Natural killer cell (primary cell): Measurements from ENCODE around the gene KCNA5. TPM values are rescaled to one million over a fixed set of nuclear protein-coding genes. Genes with fewer than 3 reads are reported as not detected.

Source experiments
- ATAC-seq, 3 donors: fragments of 150-1000 bp in 2 of 3; fragments of 200-7000 bp in 1 of 3; cut with Tn5 transposase; 1 replicate in 1 of 3; 2 replicates in 2 of 3; pipeline ENCODE4 v1.10.0; 2021; ENCODE audit warnings: mild to moderate bottlenecking in 2 of 3, moderate library complexity in 2 of 3
- DNase-seq, 2 donors: peaks; one replicate each; pipeline versions ENCODE4 v3.0.0 to v3.0.0-alpha.2; 2013 to 2021; ENCODE audit warnings: mixed read lengths in 1 of 2
- H3K27ac ChIP-seq: one replicate; pipeline ENCODE4 v1.5.1; 2013; ENCODE audit warnings: mild to moderate bottlenecking, low read length
- H3K27me3 ChIP-seq: one replicate; pipeline ENCODE4 v1.6.1; 2013; ENCODE audit warnings: low read length; ENCODE audit not compliant: control insufficient read depth, insufficient read depth
- H3K36me3 ChIP-seq: one replicate; pipeline ENCODE4 v1.6.1; 2013; ENCODE audit warnings: low read length; ENCODE audit not compliant: control insufficient read depth, insufficient read depth
- H3K4me1 ChIP-seq: one replicate; pipeline ENCODE4 v1.6.1; 2013; ENCODE audit warnings: low read length; ENCODE audit not compliant: control insufficient read depth, insufficient read depth
- H3K4me3 ChIP-seq: one replicate; pipeline ENCODE4 v1.5.1; 2013; ENCODE audit warnings: low read length
- H3K9me3 ChIP-seq: one replicate; pipeline ENCODE4 v1.6.1; 2013; ENCODE audit warnings: low read length; ENCODE audit not compliant: control insufficient read depth, insufficient read depth
- H3K27ac Mint-ChIP-seq, 2 donors: one replicate each; pipeline ENCODE4 v1.8.0; 2022; ENCODE audit warnings: mild to moderate bottlenecking in 2 of 2, mixed read lengths in 2 of 2, moderate library complexity in 1 of 2
- H3K27me3 Mint-ChIP-seq, 2 donors: one replicate each; pipeline ENCODE4 v1.8.0; 2022; ENCODE audit warnings: low read depth in 2 of 2, mixed read lengths in 2 of 2
- H3K36me3 Mint-ChIP-seq: one replicate; pipeline ENCODE4 v1.8.0; 2022; ENCODE audit warnings: mixed read lengths
- H3K4me1 Mint-ChIP-seq, 2 donors: one replicate each; pipeline ENCODE4 v1.8.0; 2022; ENCODE audit warnings: mixed read lengths in 2 of 2
- H3K4me3 Mint-ChIP-seq: one replicate; pipeline ENCODE4 v1.8.0; 2022; ENCODE audit warnings: mild to moderate bottlenecking, moderate library complexity, mixed read lengths
- H3K9me3 Mint-ChIP-seq, 2 donors: one replicate each; pipeline ENCODE4 v1.8.0; 2022; ENCODE audit warnings: mixed read lengths in 2 of 2
- CTCF ChIP-seq: fragments of 200-600 bp; IDR thresholded peaks from one replicate; pipeline ENCODE4 v1.8.0; 2022; ENCODE audit warnings: antibody characterized with exemption
- WGBS: methylation state at CpG from one replicate; pipeline ENCODE4 v1.1.7; 2013; ENCODE audit warnings: missing lambda C conversion rate; ENCODE audit not compliant: insufficient coverage; 5-methylcytosine and 5-hydroxymethylcytosine counted together
- intact Hi-C: fragments of 100-400 bp; cut with micrococcal nuclease; formaldehyde crosslinking; loops from one replicate; pipeline ENCODE4 v1.14.2; 2022
- total RNA-seq, 4 donors: library from RNA; stranded (reverse); fragments of 120-200 nt in 1 of 4; gene quantifications; one replicate each; pipeline versions ENCODE4 v1.2.3 to v1.2.4, GENCODE V29; 2013 to 2022

KCNA5 gene
- total RNA-seq, 3 donors from 2014 or later (not counting 1 experiment from before 2014, with no cell fraction given) = 0.13 TPM; not detected in 2

GRCh38 chr12:5027046-5027821, 16.4 kb upstream of the KCNA5 start:
- WGBS = 86% methylated on average over 3 of the region's 4 CpGs
- intact Hi-C loops = no loop called here
- H3K4me1 Mint-ChIP-seq = no peaks in the 10 kb centered on the region
- no peak overlapping the region for H3K4me3 Mint-ChIP-seq
- H3K27me3 Mint-ChIP-seq = peaks cover 9 to 27% of the 10 kb centered on the region in 2 donors
- Histone ChIP-seq H3K27ac (no peak overlapping the region), H3K4me3 (no peak overlapping the region), H3K36me3 (no peaks in the 10 kb centered on the region), H3K27me3 (no peaks in the 10 kb centered on the region), H3K9me3 (no peaks in the 10 kb centered on the region), H3K4me1 (no peaks in the 10 kb centered on the region)
- H3K36me3 Mint-ChIP-seq = no peaks in the 10 kb centered on the region
- H3K27ac Mint-ChIP-seq = no peak overlapping the region
- H3K9me3 Mint-ChIP-seq = no peaks in the 10 kb centered on the region
- ATAC-seq (no peak), DNase-seq (no peak)
- TF ChIP-seq CTCF = no peak

GRCh38 chr12:5030066-5030465, 13.6 kb upstream of the KCNA5 start:
- H3K27ac ChIP-seq = no peak overlapping the region
- no peaks in the 10 kb centered on the region for H3K4me1 ChIP-seq
- ATAC-seq = no peak
- DNase-seq = no peak
- TF ChIP-seq CTCF = no peak
- no peaks in the 10 kb centered on the region for H3K9me3 ChIP-seq
- H3K27me3 Mint-ChIP-seq = peaks cover 7 to 12% of the 10 kb centered on the region in 2 donors
- no peak overlapping the region for H3K4me3 Mint-ChIP-seq
- no peaks in the 10 kb centered on the region for H3K27me3 ChIP-seq
- no peaks in the 10 kb centered on the region for H3K36me3 ChIP-seq
- intact Hi-C loops = no loop called here
- H3K4me1 Mint-ChIP-seq = no peaks in the 10 kb centered on the region
- H3K27ac Mint-ChIP-seq = no peak overlapping the region
- H3K4me3 ChIP-seq = no peak overlapping the region
- no peaks in the 10 kb centered on the region for H3K9me3 Mint-ChIP-seq
- no peaks in the 10 kb centered on the region for H3K36me3 Mint-ChIP-seq

- Histone ChIP-seq H3K36me3 (no peaks in the 10 kb centered on the region), H3K27ac (no peak overlapping the region), H3K9me3 (no peaks in the 10 kb centered on the region), H3K4me1 (no peaks in the 10 kb centered on the region), H3K4me3 (no peak overlapping the region), H3K27me3 (no peaks in the 10 kb centered on the region)
- H3K36me3 Mint-ChIP-seq = no peaks in the 10 kb centered on the region
- no peak for ATAC-seq
- DNase-seq = no peak
- H3K27ac Mint-ChIP-seq = no peak overlapping the region
- no peak overlapping the region for H3K4me3 Mint-ChIP-seq
- intact Hi-C loops = no loop called here
- no peaks in the 10 kb centered on the region for H3K4me1 Mint-ChIP-seq
- TF ChIP-seq CTCF = no peak
- WGBS = 93% methylated on average over 6 of the region's 6 CpGs
- peaks cover under 1 to 7% of the 10 kb centered on the region in 2 donors for H3K27me3 Mint-ChIP-seq
- no peaks in the 10 kb centered on the region for H3K9me3 Mint-ChIP-seq
These were observed 12.4 kb upstream of the KCNA5 start for GRCh38 chr12:5031242-5031641.

- Mint-ChIP-seq H3K27ac (no peak overlapping the region), H3K4me1 (no peaks in the 10 kb centered on the region), H3K27me3 (peaks cover 7 to 10% of the 10 kb centered on the region in 2 donors), H3K4me3 (no peak overlapping the region), H3K9me3 (no peaks in the 10 kb centered on the region), H3K36me3 (no peaks in the 10 kb centered on the region)
- H3K27me3 ChIP-seq = no peaks in the 10 kb centered on the region
- no peak for TF ChIP-seq CTCF
- H3K27ac ChIP-seq = no peak overlapping the region
- H3K4me3 ChIP-seq = no peak overlapping the region
- DNase-seq (no peak), ATAC-seq (no peak)
- no peaks in the 10 kb centered on the region for H3K36me3 ChIP-seq
- 64% methylated on average over 3 of the region's 3 CpGs for WGBS
- intact Hi-C loops = no loop called here
- H3K4me1 ChIP-seq = no peaks in the 10 kb centered on the region
- H3K9me3 ChIP-seq = no peaks in the 10 kb centered on the region
These were observed 11.7 kb upstream of the KCNA5 start for GRCh38 chr12:5031958-5032357.
